GM12878 (cell line): Measurements from ENCODE around the gene CYB5R2.

ENCODE experiments used
- BACH1 ChIP-seq: fragments of 450-650 bp; IDR thresholded peaks from 2 replicates; pipeline ENCODE4 v1.6.1; 2017; ENCODE audit warnings: mild to moderate bottlenecking, borderline replicate concordance
- MAX ChIP-seq: IDR thresholded peaks from 2 replicates; pipeline ENCODE4 v1.6.1; 2012; ENCODE audit warnings: low read depth, low read length, improper control_type of control experiment
- PRDM15 ChIP-seq: fragments of 450-650 bp; formaldehyde crosslinking; IDR thresholded peaks from 2 replicates; pipeline ENCODE4 v1.4.0; 2020; ENCODE audit warnings: mild to moderate bottlenecking, moderate library complexity
- YY1 ChIP-seq: IDR thresholded peaks from 2 replicates; pipeline ENCODE4 v1.6.1; 2011; ENCODE audit warnings: low read depth, mild to moderate bottlenecking, low read length

- TF ChIP-seq YY1 (no peak), PRDM15 (CRISPR knock-in tag) (no peak), MAX (no peak), BACH1 (no peak)
These were observed 3.8 kb upstream of the CYB5R2 start for GRCh38 chr11:7677071-7677470.
